Activated CD4-positive, CD25-positive, alpha-beta regulatory T cell (primary cell): ENCODE data around the gene SCP2.

Source experiments
- DNase-seq, 4 experiments: peaks; one replicate each; lab custom pipeline; 2025; lab: John Stamatoyannopoulos, UW

Gene SCP2

GRCh38 chr1:52927212-52928014, at the start of gene SCP2:
TSS of gene SCP2 (plus strand) at chr1:52927276. CDS start at chr1:52927397, 121 bp downstream.
- DNase-seq = peak; percentile 31 to 64 (median 58)

GRCh38 chr1:52877554-52877953, 49.5 kb upstream of the SCP2 start:
- no peak for DNase-seq

GRCh38 chr1:52880206-52880605, 46.9 kb upstream of the SCP2 start:
- no peak for DNase-seq

- DNase-seq = no peak
Measured at GRCh38 chr1:52887483-52887882, 39.6 kb upstream of the SCP2 start.

- no peak for DNase-seq
Measured at GRCh38 chr1:52892424-52893215, 34.5 kb upstream of the SCP2 start.

GRCh38 chr1:52899445-52899894, 27.6 kb upstream of the SCP2 start:
- DNase-seq = no peak

- no peak for DNase-seq
Measured at GRCh38 chr1:52900402-52900801, 26.7 kb upstream of the SCP2 start.

- DNase-seq = no peak
Measured at GRCh38 chr1:52901384-52901783, 25.7 kb upstream of the SCP2 start.

- no peak for DNase-seq
Measured at GRCh38 chr1:52904208-52904926, 22.7 kb upstream of the SCP2 start.

- peak in 1 of 4 experiments; percentile 7 for DNase-seq
Measured at GRCh38 chr1:52904927-52905698, 22.0 kb upstream of the SCP2 start.

- DNase-seq = no peak
Measured at GRCh38 chr1:52906135-52906603, 20.9 kb upstream of the SCP2 start.

GRCh38 chr1:52907068-52907811, 19.8 kb upstream of the SCP2 start:
- DNase-seq = no peak

GRCh38 chr1:52907812-52908153, 19.3 kb upstream of the SCP2 start:
- no peak for DNase-seq

GRCh38 chr1:52911541-52911940, 15.5 kb upstream of the SCP2 start:
- DNase-seq = no peak

GRCh38 chr1:52913014-52913413, 14.1 kb upstream of the SCP2 start:
- DNase-seq = no peak

GRCh38 chr1:52913537-52913936, 13.5 kb upstream of the SCP2 start:
- DNase-seq = no peak

GRCh38 chr1:52914463-52914862, 12.6 kb upstream of the SCP2 start:
- no peak for DNase-seq

- no peak for DNase-seq
Measured at GRCh38 chr1:52915211-52915854, 11.7 kb upstream of the SCP2 start.

- no peak for DNase-seq
Measured at GRCh38 chr1:52915855-52916220, 11.2 kb upstream of the SCP2 start.

- DNase-seq = no peak
Measured at GRCh38 chr1:52916241-52916975, 10.7 kb upstream of the SCP2 start.
